Measurements from ENCODE around the gene RREB1. TPM values are rescaled to one million over a fixed set of nuclear protein-coding genes. Genes with fewer than 3 reads are reported as not detected.

RREB1 gene
- total RNA-seq, 4 donors from 2014 or later: 17.7 to 36.6 (median 28.8) TPM

DNA sequence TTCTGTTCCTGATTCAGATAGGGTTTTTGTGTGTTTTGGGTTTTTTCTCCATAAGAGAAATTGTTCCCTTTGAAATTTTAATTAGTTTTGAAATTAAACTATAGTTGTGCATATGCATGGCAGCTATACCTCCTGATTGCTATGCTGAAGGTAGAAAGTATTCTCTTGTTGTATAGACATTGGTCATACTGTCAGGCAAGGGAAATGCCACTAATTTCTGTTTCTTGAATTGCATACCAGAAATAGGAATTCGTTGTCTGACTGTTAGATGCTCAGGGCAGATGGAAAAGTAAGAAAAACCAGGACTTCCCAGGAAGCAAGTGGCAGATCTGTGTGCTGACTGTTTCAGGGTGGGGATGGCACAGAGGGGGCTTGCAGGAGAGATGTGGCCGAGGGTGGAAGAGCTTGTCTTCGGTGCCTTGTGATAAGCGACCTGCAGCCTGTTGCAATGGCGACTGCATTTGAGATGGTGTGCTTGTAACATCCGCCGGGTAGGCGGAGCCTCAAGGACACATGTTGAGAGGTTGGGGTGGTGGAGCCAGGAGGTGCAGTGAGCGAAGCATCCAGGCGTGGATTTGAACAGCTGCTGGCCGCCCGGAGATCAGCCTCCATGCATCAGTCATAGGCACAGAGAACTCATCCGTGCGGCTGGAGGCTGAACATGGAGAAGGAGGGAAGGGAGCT, 42.8 kb downstream of the RREB1 start:
- no peak overlapping the region for H3K4me3 ChIP-seq
- H3K9me3 ChIP-seq: no peaks in the 10 kb centered on the region
- no peak for DNase-seq (ENCODE audit: extremely low spot score)
- H3K36me3 ChIP-seq: no peaks in the 10 kb centered on the region
- intact Hi-C loops (cut with DNase I): no loop called here
- no peak overlapping the region for H3K27ac ChIP-seq (replicated peaks in 1 of 4)
- TF ChIP-seq POLR2AphosphoS5 (IDR thresholded peaks at IDR 0.05) (no peak), POLR2A (IDR thresholded peaks at IDR 0.05; ENCODE audit: low read depth) (no peak), EP300 (IDR thresholded peaks at IDR 0.05) (no peak)
- TF ChIP-seq, protein P1, sequence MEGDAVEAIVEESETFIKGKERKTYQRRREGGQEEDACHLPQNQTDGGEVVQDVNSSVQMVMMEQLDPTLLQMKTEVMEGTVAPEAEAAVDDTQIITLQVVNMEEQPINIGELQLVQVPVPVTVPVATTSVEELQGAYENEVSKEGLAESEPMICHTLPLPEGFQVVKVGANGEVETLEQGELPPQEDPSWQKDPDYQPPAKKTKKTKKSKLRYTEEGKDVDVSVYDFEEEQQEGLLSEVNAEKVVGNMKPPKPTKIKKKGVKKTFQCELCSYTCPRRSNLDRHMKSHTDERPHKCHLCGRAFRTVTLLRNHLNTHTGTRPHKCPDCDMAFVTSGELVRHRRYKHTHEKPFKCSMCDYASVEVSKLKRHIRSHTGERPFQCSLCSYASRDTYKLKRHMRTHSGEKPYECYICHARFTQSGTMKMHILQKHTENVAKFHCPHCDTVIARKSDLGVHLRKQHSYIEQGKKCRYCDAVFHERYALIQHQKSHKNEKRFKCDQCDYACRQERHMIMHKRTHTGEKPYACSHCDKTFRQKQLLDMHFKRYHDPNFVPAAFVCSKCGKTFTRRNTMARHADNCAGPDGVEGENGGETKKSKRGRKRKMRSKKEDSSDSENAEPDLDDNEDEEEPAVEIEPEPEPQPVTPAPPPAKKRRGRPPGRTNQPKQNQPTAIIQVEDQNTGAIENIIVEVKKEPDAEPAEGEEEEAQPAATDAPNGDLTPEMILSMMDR (IDR thresholded peaks at IDR 0.05): no peak
- 87% methylated on average over 12 of the region's 14 CpGs for WGBS
- no peaks in the 10 kb centered on the region for H3K27me3 ChIP-seq
- H3K4me1 ChIP-seq: peaks cover 56 to 78% (median 74%) of the 10 kb centered on the region in 4 donors

GRCh38 chr6:7151381-7151780, 43.6 kb downstream of the RREB1 start:
- Histone ChIP-seq H3K9me3 (no peaks in the 10 kb centered on the region), H3K36me3 (no peaks in the 10 kb centered on the region), H3K4me3 (no peak overlapping the region), H3K4me1 (peaks cover 54 to 77% (median 74%) of the 10 kb centered on the region in 4 donors), H3K27me3 (no peaks in the 10 kb centered on the region), H3K27ac (replicated peaks in 1 of 4) (peak overlapping the region in 1 of 4 donors; percentile 5)
- DNase-seq (ENCODE audit: extremely low spot score): no peak
- 83% methylated on average over 2 of the region's 2 CpGs for WGBS
- TF ChIP-seq, protein P1 (IDR thresholded peaks at IDR 0.05): no peak
- TF ChIP-seq POLR2A (IDR thresholded peaks at IDR 0.05; ENCODE audit: low read depth): no peak
- TF ChIP-seq POLR2AphosphoS5 (IDR thresholded peaks at IDR 0.05): no peak
- no peak for TF ChIP-seq EP300 (IDR thresholded peaks at IDR 0.05)
- intact Hi-C loops (cut with DNase I): no loop called here

- Histone ChIP-seq H3K27ac (replicated peaks in 1 of 4) (no peak overlapping the region), H3K9me3 (no peaks in the 10 kb centered on the region), H3K27me3 (no peaks in the 10 kb centered on the region), H3K36me3 (no peaks in the 10 kb centered on the region), H3K4me3 (no peak overlapping the region), H3K4me1 (peaks cover 53 to 77% (median 74%) of the 10 kb centered on the region in 4 donors)
- intact Hi-C loops (cut with DNase I): no loop called here
- TF ChIP-seq, protein P1 (IDR thresholded peaks at IDR 0.05): no peak
- no peak for TF ChIP-seq POLR2AphosphoS5 (IDR thresholded peaks at IDR 0.05)
- TF ChIP-seq EP300 (IDR thresholded peaks at IDR 0.05): no peak
- TF ChIP-seq POLR2A (IDR thresholded peaks at IDR 0.05; ENCODE audit: low read depth): no peak
- DNase-seq (ENCODE audit: extremely low spot score): no peak
These were observed 44.7 kb downstream of the RREB1 start for GRCh38 chr6:7152462-7152861.

GRCh38 chr6:7153789-7154188, 46.0 kb downstream of the RREB1 start:
- Histone ChIP-seq H3K4me1 (peaks cover 55 to 77% (median 71%) of the 10 kb centered on the region in 4 donors), H3K4me3 (no peak overlapping the region), H3K9me3 (no peaks in the 10 kb centered on the region), H3K27me3 (no peaks in the 10 kb centered on the region), H3K36me3 (no peaks in the 10 kb centered on the region), H3K27ac (replicated peaks in 1 of 4) (no peak overlapping the region)
- TF ChIP-seq EP300 (IDR thresholded peaks at IDR 0.05) (no peak), POLR2A (IDR thresholded peaks at IDR 0.05; ENCODE audit: low read depth) (no peak), POLR2AphosphoS5 (IDR thresholded peaks at IDR 0.05) (no peak)
- TF ChIP-seq, protein P1 (IDR thresholded peaks at IDR 0.05): no peak
- WGBS: 68% methylated on average over 2 of the region's 2 CpGs
- intact Hi-C loops (cut with DNase I): no loop called here
- no peak for DNase-seq (ENCODE audit: extremely low spot score)
